ENCODE results near the gene AZI2.

AZI2 gene

DNA sequence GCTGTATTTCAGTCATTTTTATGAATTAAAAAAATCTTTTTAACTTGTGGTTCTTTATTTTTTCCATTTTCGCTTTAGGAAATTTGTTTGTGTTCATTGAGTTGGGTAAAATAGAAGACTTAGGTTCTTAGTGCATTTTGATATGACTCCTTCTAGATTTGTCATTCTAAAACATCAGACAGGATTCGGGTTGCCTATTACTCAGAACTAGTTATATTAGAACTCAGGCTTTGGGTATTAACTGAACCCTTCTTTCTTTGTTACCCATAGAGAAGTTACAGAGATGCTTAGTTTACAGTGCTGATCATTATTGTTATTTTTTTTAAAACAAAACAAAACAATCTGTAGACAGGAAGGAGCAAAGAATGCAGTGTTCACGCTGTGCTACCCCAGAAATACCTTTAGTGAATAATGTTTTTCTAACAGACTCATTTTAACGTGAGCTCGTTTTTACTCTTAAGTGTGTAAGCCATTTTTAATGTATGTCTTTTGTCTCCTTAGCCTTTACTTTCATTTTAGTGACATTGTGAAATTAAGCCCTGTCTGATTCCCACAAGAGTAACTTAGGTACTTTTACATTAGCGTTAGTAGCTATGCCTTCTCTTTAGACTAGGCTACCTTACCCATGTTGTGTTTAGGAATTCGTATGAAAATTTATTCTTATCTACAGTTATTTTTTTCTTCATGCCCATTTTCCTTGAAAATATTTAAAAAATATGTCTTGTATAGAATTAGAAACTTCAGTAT lies 53.8 kb downstream of the AZI2 start:
- TF ChIP-seq, protein P1, sequence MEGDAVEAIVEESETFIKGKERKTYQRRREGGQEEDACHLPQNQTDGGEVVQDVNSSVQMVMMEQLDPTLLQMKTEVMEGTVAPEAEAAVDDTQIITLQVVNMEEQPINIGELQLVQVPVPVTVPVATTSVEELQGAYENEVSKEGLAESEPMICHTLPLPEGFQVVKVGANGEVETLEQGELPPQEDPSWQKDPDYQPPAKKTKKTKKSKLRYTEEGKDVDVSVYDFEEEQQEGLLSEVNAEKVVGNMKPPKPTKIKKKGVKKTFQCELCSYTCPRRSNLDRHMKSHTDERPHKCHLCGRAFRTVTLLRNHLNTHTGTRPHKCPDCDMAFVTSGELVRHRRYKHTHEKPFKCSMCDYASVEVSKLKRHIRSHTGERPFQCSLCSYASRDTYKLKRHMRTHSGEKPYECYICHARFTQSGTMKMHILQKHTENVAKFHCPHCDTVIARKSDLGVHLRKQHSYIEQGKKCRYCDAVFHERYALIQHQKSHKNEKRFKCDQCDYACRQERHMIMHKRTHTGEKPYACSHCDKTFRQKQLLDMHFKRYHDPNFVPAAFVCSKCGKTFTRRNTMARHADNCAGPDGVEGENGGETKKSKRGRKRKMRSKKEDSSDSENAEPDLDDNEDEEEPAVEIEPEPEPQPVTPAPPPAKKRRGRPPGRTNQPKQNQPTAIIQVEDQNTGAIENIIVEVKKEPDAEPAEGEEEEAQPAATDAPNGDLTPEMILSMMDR (IDR thresholded peaks at IDR 0.05; ENCODE audit: insufficient read depth, low read depth, low read length, missing control alignments): no peak
- H3K4me3 ChIP-seq (ENCODE audit: low read depth, low read length): no peak overlapping the region
- DNase-seq (ENCODE audit: low read depth): no peak

DNA sequence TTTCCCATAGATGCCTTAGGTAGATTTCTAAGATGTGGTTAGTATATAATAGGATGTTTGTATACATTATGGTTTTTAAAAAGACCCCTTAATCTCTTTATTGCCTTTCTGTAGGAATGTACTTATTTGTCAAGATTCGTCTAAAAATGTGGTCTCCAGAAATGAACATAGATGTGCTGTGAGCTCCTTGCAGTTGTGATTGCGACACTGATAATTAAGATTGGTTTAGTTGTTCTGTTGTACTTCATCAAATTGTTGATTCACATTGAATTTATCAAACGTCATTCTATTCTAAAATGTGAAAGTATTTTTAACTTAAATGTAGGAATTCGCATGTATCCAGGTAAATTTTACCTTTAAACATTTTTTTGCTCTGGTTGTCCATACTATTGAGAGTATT lies 56.0 kb downstream of the AZI2 start:
- TF ChIP-seq, protein P1 (IDR thresholded peaks at IDR 0.05; ENCODE audit: insufficient read depth, low read depth, low read length, missing control alignments): no peak
- H3K4me3 ChIP-seq (ENCODE audit: low read depth, low read length): no peak overlapping the region
- DNase-seq (ENCODE audit: low read depth): no peak

DNA sequence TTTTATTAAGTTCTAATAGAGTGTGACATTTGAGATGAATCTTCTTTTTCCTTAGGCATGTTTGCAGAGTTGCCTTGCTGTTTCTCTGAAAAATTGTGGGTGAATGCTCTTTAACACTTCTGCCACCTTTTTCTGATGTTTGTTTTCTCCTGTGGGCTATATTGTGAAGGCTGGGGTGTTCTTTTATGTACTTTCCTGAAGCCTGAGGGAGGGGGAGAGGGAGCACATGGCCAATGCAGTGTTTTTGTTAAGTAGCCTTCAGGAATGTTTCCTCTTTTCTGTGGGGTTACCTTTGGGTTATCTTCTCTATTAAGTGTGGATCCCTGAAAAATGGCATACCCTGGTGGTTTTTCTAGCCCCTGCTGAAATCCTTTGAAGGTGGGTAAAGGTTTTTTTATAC lies 57.0 kb downstream of the AZI2 start:
- TF ChIP-seq, protein P1 (IDR thresholded peaks at IDR 0.05; ENCODE audit: insufficient read depth, low read depth, low read length, missing control alignments): no peak
- DNase-seq (ENCODE audit: low read depth): no peak
- no peak overlapping the region for H3K4me3 ChIP-seq (ENCODE audit: low read depth, low read length)

GRCh38 chr3:28290863-28291300 lies 57.7 kb downstream of the AZI2 start:
- DNase-seq (ENCODE audit: low read depth): peak; percentile 19
- TF ChIP-seq, protein P1 (IDR thresholded peaks at IDR 0.05; ENCODE audit: insufficient read depth, low read depth, low read length, missing control alignments): no peak
- no peak overlapping the region for H3K4me3 ChIP-seq (ENCODE audit: low read depth, low read length)

GRCh38 chr3:28287046-28287445 lies 61.6 kb downstream of the AZI2 start:
- TF ChIP-seq, protein P1 (IDR thresholded peaks at IDR 0.05; ENCODE audit: insufficient read depth, low read depth, low read length, missing control alignments): no peak
- no peak for DNase-seq (ENCODE audit: low read depth)
- no peak overlapping the region for H3K4me3 ChIP-seq (ENCODE audit: low read depth, low read length)

- DNase-seq (ENCODE audit: low read depth): peak; percentile 37
- no peak overlapping the region for H3K4me3 ChIP-seq (ENCODE audit: low read depth, low read length)
Measured at GRCh38 chr3:28286595-28286994, 62.0 kb downstream of the AZI2 start.

More at GRCh38 chr3:28286595-28286994, 62.0 kb downstream of the AZI2 start:
- TF ChIP-seq, protein P1 (IDR thresholded peaks at IDR 0.05; ENCODE audit: insufficient read depth, low read depth, low read length, missing control alignments): peak; percentile 42
